ENCODE measurements around the gene CSF2RB. TPM values are rescaled to one million over a fixed set of nuclear protein-coding genes. Genes with fewer than 3 reads are reported as not detected.

The CSF2RB gene
- total and polyA plus RNA-seq, 10 of the 15 experiments (the other 5 are each of a cell fraction or from before 2014, with no cell fraction given) = 0.82 to 12.5 (median 5.4) TPM

DNA sequence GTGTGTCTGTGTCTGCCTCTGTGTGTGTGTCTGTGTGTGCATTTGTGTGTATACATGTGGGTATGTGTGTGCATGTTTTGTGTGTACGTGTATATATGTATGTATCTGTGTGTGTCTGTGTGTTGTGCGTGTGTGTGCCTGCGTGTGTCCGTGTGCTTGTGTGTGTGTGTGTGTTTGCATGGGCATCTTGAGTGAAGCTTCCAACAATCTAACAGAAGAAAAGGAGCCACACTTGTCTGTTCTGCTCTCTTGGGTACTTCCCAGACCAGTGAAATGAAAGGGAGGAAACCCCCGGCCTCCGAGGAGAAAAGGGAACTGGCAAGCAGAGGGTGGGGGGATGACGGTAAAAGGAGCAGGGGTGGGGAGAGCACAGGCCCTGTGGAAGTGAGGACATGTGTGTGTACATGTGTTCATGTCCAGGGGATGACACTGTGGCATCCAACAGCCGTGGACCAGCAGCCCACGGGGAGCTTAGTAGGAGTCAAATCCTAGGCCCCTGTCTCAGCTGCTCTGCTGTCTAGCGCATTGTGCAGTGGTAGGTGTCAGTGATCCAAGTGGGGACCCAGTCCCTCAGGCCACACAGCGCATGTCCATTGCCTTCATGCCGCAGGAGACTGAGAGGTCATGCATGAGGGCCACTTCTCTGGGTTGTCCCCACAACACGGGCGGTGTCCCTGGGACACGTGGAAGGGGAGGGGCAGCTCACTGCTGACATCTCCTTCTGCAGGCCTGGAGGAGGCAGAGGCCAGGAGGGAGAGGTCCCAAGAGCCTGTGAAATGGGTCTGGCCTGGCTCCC, 8.1 kb downstream of the CSF2RB start (continued):
- TF ChIP-seq WRNIP1 (IDR thresholded peaks at IDR 0.05; ENCODE audit: borderline replicate concordance, low read depth, low read length) (0 out of 2 replicates have a peak, but pooled peaks have one; percentile 2), SPI1 (IDR thresholded peaks at IDR 0.05; ENCODE audit: borderline replicate concordance, insufficient read depth, low read depth, low read length) (peak; percentile 94), CREM (IDR thresholded peaks at IDR 0.05; ENCODE audit: low read depth) (peak; percentile 45; the same call in 1 of the 2 replicates), RBBP5 (conservative IDR thresholded peaks at IDR 0.05) (no peak), MTA3 (IDR thresholded peaks at IDR 0.05; ENCODE audit: borderline replicate concordance, low read length) (no peak), NFYB (IDR thresholded peaks at IDR 0.05; ENCODE audit: insufficient read depth, low read depth, low read length) (no peak)

DNA sequence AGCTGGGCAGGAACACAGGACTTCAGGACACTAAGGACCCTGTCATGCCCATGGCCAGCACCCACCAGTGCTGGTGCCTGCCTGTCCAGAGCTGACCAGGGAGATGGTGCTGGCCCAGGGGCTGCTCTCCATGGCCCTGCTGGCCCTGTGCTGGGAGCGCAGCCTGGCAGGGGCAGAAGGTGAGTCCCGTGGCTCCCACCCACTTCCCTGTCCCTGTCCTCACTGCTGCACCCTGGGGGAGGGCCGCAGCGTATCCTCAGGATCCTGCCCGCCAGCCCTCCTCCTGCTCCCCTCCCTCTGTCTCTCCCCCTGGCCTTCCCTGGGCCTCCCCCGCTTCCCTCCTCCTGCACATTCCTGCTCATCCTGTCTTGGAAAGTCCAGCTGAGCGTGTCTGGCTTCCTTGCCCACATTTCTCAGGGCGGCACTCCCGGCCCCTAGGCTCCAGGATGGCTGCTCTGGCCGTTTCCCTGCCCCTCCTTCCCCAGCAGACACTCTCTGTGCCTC, 8.7 kb downstream of the CSF2RB start:
- WGBS (ENCODE audit: insufficient coverage, insufficient replicate concordance, low lambda C conversion rate, missing lambda C conversion rate) = 78% methylated on average over 9 of the region's 10 CpGs
- SMC1A ChIA-PET (ENCODE audit: uncharacterized antibody, unreplicated experiment) = interaction anchor here (0.8 to 3.4 kb wide), 4 partner anchors 12 to 67 kb away, joined by 4 to 19 read pairs (median 8); partner anchors contain the start of gene NCF4
- CTCF ChIA-PET = interaction anchor here (0.8 to 6.4 kb wide), 5 partner anchors 19 to 63 kb away, joined by 3 to 73 read pairs (median 4); partner anchors contain the start of gene NCF4
- no peaks in the 10 kb centered on the region for H3K27me3 ChIP-seq (replicated peaks in 1 of 2; ENCODE audit: control insufficient read depth in 2 of 2, insufficient read depth in 2 of 2, low read length in 1 of 2)
- FAIRE-seq (no peak), ATAC-seq (peak; percentile 6; the same call in 2 of the 3 replicates), DNase-seq (ENCODE audit: low read depth, low spot score) (no peak)
- intact Hi-C loops (cut with micrococcal nuclease; ENCODE audit: unreplicated experiment) (no loop called here), in situ Hi-C loops (cut with MboI) (no loop called here)
- peak overlapping the region; percentile 76 for H3K27ac ChIP-seq (ENCODE audit: control insufficient read depth, insufficient read depth)
- BruUV-seq (replicated peaks) = no TSS peak
- POLR2A ChIA-PET = interaction anchor here (0.8 to 5.2 kb wide), 4 partner anchors 18 to 61 kb away, joined by 3 to 33 read pairs (median 4); partner anchors contain the start of gene NCF4
- H3K79me2 ChIP-seq (ENCODE audit: control insufficient read depth, insufficient read depth, low read length) = peaks cover 20% of the 10 kb centered on the region
- peaks cover 3% of the 10 kb centered on the region; the same call in 2 of the 3 replicates for H3K9me3 ChIP-seq (replicated peaks; ENCODE audit: control insufficient read depth, insufficient read depth, low read length)
- TF ChIP-seq STAT1 (conservative IDR thresholded peaks at IDR 0.05) (no peak), ZZZ3 (IDR thresholded peaks at IDR 0.05; ENCODE audit: control insufficient read depth, insufficient read length, low read depth) (no peak), HDAC2 (IDR thresholded peaks at IDR 0.05) (no peak), TAF1 (IDR thresholded peaks at IDR 0.05; ENCODE audit: borderline replicate concordance, low read depth, low read length) (no peak), MYB (IDR thresholded peaks at IDR 0.05; ENCODE audit: borderline replicate concordance, low read depth, low read length) (no peak)
- TF ChIP-seq, protein P1, sequence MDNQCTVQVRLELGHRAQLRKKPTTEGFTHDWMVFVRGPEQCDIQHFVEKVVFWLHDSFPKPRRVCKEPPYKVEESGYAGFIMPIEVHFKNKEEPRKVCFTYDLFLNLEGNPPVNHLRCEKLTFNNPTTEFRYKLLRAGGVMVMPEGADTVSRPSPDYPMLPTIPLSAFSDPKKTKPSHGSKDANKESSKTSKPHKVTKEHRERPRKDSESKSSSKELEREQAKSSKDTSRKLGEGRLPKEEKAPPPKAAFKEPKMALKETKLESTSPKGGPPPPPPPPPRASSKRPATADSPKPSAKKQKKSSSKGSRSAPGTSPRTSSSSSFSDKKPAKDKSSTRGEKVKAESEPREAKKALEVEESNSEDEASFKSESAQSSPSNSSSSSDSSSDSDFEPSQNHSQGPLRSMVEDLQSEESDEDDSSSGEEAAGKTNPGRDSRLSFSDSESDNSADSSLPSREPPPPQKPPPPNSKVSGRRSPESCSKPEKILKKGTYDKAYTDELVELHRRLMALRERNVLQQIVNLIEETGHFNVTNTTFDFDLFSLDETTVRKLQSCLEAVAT (IDR thresholded peaks at IDR 0.05) = no peak
- TF ChIP-seq, protein P2, sequence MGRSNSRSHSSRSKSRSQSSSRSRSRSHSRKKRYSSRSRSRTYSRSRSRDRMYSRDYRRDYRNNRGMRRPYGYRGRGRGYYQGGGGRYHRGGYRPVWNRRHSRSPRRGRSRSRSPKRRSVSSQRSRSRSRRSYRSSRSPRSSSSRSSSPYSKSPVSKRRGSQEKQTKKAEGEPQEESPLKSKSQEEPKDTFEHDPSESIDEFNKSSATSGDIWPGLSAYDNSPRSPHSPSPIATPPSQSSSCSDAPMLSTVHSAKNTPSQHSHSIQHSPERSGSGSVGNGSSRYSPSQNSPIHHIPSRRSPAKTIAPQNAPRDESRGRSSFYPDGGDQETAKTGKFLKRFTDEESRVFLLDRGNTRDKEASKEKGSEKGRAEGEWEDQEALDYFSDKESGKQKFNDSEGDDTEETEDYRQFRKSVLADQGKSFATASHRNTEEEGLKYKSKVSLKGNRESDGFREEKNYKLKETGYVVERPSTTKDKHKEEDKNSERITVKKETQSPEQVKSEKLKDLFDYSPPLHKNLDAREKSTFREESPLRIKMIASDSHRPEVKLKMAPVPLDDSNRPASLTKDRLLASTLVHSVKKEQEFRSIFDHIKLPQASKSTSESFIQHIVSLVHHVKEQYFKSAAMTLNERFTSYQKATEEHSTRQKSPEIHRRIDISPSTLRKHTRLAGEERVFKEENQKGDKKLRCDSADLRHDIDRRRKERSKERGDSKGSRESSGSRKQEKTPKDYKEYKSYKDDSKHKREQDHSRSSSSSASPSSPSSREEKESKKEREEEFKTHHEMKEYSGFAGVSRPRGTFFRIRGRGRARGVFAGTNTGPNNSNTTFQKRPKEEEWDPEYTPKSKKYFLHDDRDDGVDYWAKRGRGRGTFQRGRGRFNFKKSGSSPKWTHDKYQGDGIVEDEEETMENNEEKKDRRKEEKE (IDR thresholded peaks at IDR 0.05) = no peak
- RAD21 ChIA-PET (ENCODE audit: unreplicated experiment) = interaction anchor here (1.1 to 4.3 kb wide), 3 partner anchors 21 to 62 kb away, joined by 3 to 27 read pairs (median 8); partner anchors contain the start of gene NCF4
- H3K9ac ChIP-seq (ENCODE audit: control insufficient read depth, insufficient read depth, low read length) = peak overlapping the region; percentile 47; the same call in 1 of the 2 replicates
- peak overlapping the region; percentile 75 for H3K4me2 ChIP-seq (ENCODE audit: control insufficient read depth, insufficient read depth)
- peaks cover 6 to 11% of the 10 kb centered on the region in 2 experiments; a peak in 3 of 4 replicates for H3K36me3 ChIP-seq (ENCODE audit: control insufficient read depth in 2 of 2, insufficient read depth in 2 of 2, low read length in 1 of 2)
- H4K20me1 ChIP-seq (ENCODE audit: control insufficient read depth, insufficient read depth) = no peaks in the 10 kb centered on the region
- peaks cover 19% of the 10 kb centered on the region for H3K4me1 ChIP-seq (ENCODE audit: control insufficient read depth, insufficient read depth, low read length)
- H2AFZ ChIP-seq (ENCODE audit: control insufficient read depth, low read depth, low read length) = no peak overlapping the region
- H3K4me3 ChIP-seq = no peak overlapping the region

Data from GM12878 (cell line).